GM21526 (cell line): Measurements from ENCODE around the gene MORN3.
"Not testable (repeated sequence)": the region's sequence is repeated elsewhere in the genome, so short reads cannot be mapped to it uniquely, and the experiment has no call there.

Experiments used
- ATAC-seq: cut with Tn5 transposase; IDR thresholded peaks from one replicate; pipeline ENCODE4 v1.9.1; 2021; ENCODE audit warnings: moderate library complexity; ENCODE audit not compliant: unreplicated experiment, low FRiP score

Gene MORN3, protein sequence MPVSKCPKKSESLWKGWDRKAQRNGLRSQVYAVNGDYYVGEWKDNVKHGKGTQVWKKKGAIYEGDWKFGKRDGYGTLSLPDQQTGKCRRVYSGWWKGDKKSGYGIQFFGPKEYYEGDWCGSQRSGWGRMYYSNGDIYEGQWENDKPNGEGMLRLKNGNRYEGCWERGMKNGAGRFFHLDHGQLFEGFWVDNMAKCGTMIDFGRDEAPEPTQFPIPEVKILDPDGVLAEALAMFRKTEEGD

DNA sequence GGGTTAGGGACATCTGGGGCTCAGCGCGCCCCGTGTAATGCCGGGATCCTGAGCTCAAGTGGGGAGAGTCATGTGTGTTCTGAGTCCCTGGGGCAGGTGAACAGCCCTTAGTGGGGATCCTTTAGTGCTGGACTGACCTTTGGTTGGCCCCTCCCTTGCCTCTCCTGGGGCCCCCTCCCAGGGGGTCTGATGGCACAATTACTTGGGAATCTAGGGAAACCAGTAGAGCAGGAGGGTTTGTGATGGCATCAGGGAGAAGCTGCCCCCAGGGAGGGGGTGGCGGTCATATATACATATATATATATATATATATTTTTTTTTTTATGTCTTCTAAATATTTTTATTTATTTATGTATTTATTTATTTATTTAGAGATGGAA, at the start of gene MORN3:
Gene MORN3 (minus strand): TSS at position 134 of the 380 bp plus-strand sequence. CDS start 171 bp downstream, outside the sequence.
- no peak for ATAC-seq

DNA sequence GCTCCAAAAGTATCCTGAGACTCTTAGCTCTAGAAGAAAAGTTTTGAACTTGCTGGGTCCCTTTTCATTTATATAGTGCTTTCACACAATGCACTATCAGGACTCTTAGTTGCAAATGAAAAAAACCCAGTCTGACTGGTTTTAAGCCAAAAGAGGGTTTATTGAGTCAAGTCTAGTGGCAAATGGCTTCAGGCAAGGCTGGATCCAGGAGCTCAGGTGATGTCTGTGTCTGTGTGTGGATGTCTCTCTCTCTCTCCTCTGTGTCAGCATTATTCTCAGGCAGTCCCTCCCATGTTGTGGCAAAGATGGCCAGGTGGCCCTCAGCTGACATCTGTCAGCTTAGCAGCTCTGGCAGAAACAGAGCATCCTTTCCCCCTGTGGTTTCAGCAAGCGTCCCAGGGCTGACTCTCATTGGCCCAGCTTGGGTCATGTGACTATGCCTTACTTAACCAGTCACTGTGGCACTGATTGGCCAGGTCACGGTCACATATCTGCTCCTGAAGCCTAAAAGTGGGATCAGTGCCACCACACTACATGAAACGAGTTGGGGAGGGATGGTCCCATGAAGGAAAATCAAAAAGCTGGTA, 49.3 kb upstream of the MORN3 start:
- ATAC-seq = no peak

DNA sequence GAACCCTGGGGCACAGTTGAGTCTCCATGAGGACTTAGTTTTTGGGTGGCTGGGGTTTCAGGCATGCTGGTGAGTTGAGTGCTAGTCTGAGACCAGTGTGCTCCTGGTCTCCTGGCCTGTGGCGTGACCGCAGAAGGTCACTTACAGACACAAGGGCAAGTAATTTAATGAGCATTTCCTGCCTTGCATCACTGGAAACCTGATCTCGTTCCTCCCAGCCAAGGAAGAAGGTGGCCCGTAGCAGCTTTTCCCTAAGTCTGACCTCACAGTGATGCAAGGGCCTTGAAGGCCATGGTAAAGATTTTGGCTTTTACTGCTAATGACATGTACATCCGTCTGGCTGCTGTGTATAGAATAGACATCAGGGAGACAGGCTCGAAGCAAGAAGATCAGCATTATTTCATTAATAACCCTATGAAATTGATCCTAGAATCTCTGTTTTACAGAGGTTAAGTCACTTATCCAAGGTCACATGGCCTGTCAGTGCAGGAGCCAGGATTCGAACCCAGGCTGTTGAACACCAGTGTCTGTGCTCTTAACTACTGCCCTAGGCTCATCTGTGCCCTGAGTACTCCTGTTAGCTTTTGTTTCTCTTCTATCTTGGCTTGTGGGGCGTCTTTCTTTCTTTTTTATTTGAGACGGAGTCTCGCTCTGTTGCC, 47.7 kb upstream of the MORN3 start:
- ATAC-seq = no peak

DNA sequence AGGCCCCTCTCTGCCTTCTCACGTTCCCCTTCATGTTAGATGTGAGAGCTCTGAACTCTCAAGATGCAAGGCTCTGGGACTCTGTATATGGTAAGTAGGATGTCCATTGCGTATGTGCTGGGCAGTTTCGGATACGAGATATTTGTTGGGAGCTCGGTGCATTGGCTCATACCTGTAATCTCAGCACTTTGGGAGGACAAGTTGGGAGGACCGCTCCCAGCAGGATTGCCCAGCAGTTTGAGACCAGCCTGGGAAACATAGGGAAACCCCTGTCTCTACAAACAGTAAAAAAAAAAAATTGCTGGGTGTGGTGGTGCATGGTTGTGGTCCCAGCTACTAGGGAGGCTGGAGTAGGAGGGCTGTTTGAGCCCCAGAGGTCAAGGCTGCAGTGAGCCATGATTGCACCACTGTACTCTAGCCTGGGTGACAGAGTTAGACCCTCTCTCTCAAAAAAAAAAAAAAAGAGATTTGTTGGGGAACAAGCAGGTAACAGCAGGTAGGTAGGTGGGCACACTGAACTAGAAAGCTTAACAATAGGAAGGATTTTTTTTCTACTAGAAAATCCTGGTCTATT, 46.5 kb upstream of the MORN3 start:
- no peak for ATAC-seq

DNA sequence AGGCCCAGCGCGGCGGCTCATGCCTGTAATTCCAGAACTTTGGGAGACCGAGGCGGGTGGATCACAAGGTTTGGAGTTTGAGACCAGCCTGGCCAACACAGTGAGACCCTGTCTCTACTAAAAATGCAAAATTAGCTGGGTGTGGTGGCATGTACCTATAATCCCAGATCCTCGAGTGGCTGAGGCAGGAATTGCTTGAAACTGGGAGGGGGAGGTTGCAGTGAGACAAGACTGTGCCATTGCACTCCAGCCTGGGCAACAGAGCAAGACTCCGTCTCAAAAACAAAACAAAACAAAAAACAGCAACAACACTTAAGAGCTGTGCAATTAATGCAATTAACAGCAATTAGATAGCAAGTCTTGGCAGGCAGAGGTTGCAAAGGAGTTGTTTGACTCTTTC, 45.6 kb upstream of the MORN3 start:
- not testable (repeated sequence) for ATAC-seq

DNA sequence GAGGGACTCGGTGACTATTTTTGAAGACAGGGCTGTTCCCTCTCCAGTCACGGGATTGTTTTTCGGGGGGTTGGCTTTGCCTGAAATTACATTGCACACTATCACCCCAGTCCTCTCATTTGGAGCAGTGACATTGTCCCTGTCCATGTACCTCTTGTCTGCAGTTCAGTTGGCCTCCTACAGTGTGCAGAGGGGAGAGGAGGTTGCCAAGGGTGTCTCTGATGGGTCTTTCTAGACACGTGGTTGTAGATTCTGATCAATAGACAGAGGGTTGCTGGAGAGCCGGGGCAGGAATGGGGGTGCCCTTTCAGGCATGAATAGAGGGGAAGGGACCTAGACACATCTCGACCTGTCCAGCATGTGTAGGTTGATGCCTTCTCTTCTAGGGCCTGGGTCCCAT, 44.3 kb upstream of the MORN3 start:
- ATAC-seq = no peak

DNA sequence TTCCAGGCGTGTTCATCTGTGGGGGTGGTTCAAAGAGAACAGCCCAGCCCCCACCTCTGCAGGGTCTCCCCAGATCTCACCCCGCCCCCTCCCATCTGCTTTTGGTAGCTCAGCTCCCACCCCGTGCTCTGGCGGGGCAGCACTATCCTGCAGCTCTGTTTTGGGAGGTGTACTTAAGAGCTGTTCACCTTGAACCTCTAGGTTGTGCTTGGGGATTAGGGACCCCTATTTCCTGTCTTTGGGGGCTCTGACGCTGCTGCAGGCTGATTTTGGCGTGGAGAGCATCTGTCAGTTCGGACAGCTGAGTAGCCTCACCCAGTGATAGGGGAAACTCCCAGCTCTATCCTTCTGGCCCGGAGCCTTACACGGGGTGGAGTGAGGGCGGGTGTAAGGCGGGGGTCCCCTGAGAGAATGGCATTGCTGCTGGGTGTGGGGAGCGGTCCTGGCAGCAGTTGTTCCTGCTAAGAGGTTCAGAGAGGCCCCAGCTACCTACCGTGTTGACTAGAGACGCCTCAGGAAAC, 43.9 kb upstream of the MORN3 start:
- ATAC-seq = no peak

DNA sequence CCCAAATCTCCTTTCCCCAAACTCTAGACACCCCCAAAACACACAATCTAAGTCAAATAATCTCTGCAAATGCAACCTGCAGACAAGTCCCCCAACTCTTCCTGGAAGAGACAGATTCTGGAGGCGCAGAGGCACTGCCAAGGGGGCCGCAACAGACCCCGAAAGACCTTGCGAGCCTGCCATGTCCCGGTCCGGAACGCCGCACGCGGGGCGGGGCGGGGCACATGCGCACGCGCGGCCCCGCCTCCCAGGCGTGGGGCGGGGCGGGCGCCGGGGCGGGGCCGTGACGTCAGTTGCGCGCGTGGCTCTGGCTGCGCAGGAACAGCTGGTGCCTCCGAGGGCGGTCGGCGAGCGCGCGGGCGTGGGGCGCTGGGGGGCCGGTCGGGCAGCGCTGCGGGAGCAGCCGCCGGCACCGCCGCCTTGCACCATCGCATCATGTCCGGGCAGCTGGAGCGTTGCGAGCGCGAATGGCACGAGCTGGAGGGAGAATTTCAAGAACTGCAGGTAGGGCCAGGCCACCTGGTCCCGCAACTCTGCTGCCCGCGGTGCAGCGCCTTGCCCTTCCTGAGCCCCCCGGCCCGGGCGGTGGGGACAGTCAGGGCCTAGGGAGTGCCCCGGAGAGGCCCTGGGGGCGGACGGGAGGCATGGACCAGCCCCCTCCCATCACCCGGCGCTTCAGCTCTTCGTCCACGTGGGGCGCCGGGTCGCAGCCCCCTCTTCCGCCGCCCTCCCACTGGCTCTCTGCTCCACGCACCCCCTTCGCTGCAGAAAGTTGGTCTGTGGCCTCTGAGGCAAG, 43.2 kb upstream of the MORN3 start, which contains the start of gene TMEM120B:
Gene TMEM120B (plus strand): TSS at position 292 of the 796 bp plus-strand sequence. CDS start 144 bp downstream, at position 436.
- peak; percentile 66 for ATAC-seq

DNA sequence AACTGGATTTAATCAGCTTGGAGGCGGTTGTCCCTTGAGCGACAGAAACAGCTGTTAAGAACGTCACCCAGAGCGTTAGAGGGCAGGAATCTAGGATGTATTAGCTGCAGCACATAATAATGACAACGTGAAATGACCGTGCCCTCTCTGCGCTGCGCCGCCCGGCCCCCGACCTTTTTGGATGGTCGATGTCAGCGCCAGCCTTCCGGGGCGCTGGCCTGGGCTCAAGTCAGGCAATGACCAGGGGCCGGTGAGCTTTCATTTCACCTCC, 42.7 kb upstream of the MORN3 start:
- peak; percentile 22 for ATAC-seq

DNA sequence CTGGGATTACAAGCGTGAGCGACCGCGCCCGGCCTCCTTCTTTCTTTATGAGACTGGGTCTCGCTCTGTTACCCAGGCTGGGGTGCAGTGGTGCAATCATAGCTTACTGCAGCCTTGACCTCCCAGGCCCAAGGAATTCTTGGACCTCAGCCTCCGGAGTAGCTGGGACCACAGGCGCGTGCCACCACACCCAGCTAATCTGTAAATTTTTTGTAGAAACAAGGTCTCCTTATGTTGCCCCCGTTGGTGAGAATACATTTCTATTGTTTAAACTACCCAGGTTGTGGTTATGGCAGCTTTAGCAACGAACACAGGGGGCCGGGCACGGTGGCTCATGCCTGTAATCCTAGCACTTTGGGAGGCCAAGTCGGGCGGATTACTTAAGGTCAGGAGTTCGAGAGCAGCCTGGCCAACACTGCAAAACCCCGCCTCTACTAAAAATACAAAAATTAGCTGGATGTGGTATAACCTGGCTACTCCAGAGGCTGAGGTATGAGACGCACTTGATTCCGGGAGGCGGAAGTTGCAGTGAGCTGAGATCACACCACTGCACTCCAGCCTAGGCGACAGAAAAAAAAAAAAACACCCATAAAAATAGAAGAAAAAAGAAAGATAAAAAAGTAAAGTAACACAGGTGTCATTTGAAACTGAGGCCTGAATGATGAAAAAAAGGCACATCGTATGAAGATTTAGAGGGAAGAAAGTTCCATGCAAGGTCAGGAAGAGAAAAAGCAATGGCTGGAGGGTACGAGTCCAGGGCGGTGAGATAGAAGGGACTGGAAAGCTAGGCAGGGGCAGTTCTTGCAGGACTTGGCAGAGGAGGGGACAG, 42.1 kb upstream of the MORN3 start:
- no peak for ATAC-seq

DNA sequence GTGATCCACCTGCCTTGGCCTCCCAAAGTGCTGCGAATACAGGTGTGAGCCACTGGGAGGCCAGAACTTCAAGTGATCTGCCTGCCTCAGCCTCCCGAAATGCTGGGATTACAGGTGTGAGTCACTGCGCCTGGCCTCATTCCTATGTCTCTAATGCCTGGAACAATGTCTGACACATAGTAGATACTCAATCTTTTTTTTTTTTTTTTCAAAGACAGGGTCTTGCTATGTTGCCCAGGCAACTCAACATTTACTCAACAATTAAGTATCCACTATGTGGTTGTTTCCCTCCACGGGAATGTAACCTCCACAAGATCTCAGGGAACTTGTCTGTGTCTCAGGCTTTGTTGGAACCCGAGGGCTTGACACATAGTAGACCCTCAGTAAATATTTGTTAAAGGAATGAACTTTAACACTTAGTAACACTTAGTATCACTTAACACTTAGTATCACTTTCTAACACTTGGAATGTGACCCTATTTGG, 40.1 kb upstream of the MORN3 start:
- no peak for ATAC-seq

DNA sequence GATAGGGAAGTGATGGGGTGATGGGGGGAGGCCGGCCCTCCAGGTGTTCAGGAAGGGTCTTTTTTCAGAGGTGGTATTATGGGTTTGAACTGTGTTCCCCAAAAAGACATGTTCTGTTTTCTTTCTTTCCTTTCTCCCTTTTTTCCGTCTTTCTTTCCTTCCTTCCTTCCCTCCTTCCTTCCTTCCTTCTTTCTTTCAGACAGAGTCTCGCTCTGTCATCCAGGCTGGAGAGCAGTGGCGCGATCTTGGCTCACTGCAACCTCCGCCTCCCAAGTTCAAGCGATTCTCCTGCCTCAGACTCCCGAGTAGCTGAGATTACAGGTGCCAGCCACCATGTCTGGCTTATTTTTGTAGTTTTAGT, 39.6 kb upstream of the MORN3 start:
- not testable (repeated sequence) for ATAC-seq

DNA sequence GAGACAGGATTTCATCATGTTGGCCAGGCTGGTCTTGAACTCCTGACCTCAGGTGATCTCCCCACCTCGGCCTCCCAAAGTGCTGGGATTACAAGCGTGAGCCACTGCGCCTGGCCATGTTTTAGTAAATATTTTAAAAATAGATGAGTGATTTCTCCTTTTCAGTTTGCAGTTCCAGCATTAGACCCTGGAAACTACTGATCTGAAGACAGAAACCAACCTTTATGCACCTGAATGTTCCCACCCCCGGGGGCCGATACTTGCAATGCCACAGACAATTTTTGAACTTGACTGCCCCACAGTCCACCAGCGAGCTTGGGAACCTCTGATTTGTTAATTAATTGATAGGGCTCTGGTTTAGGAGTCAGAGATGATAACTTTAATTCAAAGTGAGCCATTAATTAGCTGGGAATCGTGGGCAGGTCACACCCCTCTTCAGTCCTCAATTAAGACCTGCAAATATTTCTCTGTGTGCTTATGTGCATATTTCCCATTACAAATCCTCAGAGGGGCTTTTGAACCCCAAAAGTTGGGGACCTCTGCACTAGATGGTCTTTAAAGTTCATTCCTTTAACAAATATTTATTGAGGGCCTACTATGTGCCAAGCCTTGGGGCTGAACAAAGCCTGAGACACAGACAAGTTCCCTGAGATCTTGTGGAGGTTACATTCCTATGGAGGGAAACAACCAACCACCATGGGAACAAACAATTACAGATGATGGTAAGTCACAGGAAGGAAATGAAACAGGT, 39.0 kb upstream of the MORN3 start:
- no peak for ATAC-seq

DNA sequence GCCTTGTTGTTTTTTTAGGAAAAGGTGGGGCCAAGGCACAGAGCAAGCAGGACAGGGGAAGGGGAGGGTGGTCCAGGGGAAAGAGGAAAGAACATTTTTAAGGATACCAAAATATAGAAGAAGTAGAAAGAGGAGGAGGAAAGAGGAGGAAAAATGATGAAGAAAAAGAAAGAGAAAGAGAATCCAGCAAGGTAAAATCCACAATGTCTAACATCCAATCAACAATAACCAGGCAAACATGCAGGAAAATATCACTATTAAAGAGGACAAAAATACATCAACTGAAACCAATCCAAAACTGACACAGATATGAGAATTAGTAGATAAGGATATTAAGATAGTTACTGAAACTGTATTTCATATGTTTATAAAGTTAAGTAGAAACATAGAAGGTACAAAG, 36.1 kb upstream of the MORN3 start:
- no peak for ATAC-seq

DNA sequence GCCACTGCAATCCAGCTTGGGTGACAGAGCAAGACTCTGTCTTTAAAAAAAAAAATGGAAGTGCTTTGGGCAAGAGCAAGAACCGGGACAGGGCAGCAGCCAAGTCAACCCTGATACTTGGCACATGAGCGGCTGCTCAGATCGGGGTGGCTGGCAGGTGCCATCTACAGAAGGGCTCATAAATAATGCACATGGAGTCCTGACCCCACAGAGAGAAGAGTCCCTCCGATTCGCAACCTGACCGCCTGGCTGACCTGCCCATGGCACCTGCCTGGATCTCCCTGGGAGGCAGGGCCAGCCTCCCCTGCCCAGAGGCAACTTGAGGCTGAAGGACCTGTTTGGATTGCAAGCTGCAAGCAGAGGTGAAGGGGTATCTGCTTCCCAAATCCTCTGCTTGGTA, 33.5 kb upstream of the MORN3 start:
- no peak for ATAC-seq

DNA sequence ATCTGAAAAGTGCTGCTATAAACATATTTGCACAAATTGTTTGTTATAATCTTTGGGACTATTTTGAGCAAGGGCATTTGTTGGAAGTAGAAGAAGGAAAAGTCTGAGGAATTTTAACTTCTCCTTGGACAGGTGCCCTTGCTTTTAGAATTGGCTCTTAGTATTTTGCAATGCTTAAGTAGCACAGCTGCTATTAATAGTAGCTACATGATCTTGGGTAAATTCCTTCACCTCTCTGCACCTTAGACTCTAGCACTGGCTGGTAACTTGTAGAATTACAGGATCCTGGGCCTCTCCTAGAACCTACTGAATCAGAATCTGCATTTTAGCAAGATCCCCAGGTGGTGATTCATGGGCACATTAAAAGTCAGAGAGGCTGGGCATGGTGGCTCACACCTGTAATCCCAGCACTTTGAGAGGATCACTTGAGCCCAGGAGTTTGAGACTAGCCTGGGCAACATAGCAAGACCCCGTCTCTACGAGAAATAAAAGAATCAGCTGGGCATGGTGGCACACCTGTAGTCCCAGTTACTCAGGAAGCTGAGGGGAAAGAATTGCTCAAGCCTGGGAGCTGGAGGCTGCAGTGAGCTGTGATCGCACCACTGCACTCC, 32.3 kb upstream of the MORN3 start:
- no peak for ATAC-seq

DNA sequence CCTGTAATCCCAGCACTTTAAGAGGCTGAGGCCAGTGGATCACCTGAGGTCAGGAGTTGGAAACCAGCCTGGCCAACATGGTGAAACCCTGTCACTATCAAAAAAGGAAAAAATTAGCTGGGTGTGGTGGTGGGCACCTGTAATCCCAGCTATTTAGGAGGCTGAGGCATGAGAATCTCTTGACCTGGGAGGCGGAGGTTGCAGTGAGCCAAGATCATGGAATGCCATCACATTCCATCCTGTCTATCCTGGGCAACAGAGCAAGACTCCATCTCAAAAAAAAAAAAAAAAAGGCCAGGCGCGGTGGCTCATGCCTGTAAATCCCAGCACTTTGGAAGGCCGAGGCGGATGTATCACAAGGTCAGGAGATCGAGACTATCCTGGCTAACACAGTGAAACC, 28.4 kb upstream of the MORN3 start:
- not testable (repeated sequence) for ATAC-seq

DNA sequence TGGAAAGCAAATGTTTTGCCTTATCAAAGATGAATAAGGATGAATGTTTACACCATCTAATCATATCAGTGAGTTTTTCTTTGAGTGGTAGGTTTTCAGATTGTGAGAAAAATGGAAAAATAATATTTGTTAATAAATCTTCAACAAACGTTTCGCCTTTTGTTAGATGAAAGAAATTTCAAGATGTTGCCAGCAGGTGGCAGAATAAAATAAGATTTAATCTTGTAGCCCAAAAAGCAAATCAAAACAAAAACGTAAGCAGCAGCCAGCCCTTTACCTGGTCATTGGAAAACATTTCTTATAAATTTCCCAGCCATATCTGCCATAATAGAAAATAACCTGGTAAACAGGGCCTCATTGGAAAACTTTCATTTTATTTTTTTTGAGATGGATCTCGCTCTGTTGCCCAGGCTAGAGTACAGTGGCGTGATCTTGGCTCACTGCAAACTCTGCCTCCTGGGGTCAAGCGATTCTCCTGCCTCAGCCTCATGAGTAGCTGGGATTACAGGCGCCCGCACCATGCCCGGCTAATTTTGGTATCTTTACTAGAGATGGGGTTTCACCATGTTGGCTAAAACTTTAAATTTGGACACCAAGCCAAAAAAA, 27.7 kb upstream of the MORN3 start:
- ATAC-seq = no peak
